GM12892 (cell line): ENCODE results near the gene AP4S1.

Source experiments
- POLR2A ChIP-seq: IDR thresholded peaks from 2 replicates; pipeline ENCODE4 v1.6.1; 2011; ENCODE audit warnings: low read depth, low read length, control low read depth
- POLR2AphosphoS5 ChIP-seq: IDR thresholded peaks from 2 replicates; pipeline ENCODE4 v1.6.1; 2011; ENCODE audit warnings: low read depth, low read length, control low read depth
- TAF1 ChIP-seq: IDR thresholded peaks from 2 replicates; pipeline ENCODE4 v1.6.1; 2011; ENCODE audit warnings: low read depth, mild to moderate bottlenecking, control low read depth, low read length, borderline replicate concordance

DNA sequence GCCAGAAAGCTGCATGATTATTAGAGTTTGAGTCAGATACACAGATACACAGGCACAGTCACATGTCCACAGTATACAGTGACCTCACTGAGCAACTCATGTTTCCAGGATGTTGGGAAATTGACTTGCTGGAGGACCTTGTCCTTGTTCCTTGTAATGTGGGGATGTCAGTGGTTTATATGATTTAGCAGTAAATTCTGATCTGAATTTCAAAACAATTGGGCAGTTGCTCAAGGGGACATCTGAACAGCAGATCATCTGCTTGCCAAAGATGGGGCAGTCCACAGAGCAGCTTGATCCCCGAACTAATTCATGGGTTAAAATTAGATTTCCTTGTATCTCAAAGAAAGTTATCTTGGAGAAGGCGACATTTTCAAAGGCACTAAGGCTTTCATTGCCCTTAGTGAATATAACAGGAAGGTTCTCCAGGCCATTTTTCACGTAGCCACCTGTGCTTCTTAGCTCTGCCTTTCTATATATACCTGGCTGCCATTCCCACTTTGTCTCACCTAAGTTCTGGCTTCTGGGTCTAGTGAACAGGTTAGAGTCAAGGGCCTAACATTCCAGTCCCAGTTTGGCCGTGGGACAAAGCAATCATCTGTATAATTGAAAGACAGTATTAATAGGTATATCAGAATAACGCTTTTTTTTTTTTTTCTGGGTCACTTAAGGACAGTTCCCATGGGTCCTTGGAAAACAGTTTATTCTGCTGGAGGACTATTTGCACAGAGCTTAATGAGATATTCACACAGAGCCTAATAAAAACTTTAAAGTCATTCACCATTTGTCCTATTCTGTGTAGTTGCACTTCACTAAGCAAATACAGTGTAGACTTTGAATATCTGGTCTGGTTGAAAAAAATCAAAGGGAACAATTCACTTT lies 65.7 kb downstream of the AP4S1 start:
- no peak for TF ChIP-seq TAF1
- TF ChIP-seq POLR2AphosphoS5 = no peak
- no peak for TF ChIP-seq POLR2A
